DMS 273 (cell line): ENCODE results near the gene TWIST1.
A peak's percentile ranks its signal among the peaks of the same experiment; 100 is the strongest.

Experiments used
- DNase-seq: peaks from one replicate; lab custom pipeline; 2025; ENCODE audit not compliant: unreplicated experiment; lab: John Stamatoyannopoulos, UW

The TWIST1 gene

DNA sequence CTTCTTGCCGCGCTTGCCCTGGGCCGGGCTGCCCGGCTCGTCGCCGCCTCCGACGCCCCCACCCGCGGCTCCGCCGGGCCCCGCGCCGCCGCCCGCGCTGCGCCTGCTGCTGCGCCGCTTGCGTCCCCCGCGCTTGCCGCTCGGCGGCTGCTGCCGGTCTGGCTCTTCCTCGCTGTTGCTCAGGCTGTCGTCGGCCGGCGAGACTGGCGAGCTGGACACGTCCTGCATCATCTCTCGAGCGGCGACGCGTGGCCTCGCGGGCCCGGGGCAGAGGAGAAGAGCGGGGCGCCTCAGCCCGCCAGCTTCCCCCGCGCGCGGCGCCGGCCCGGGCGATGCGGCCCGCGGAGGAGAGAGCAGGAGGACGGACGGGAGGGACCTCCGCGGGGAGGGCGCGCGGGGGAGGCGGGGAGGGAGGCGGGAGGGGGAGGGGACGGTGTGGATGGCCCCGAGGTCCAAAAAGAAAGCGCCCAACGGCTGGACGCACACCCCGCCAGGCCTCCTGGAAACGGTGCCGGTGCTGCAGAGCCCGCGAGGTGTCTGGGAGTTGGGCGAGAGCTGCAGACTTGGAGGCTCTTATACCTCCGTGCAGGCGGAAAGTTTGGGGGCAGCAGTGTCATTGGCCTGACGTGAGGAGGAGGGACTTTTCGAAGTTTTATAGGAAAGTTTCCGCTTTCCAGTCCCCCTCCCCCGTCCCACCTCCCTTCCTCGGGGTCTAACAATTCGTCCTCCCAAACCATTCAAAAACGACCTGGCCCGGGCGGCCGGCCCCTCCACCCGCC lies at the start of gene TWIST1:
Gene TWIST1 (minus strand): TSS at position 546 of the 779 bp plus-strand sequence. CDS start 315 bp downstream, at position 231.
- peak; percentile 90 for DNase-seq

DNA sequence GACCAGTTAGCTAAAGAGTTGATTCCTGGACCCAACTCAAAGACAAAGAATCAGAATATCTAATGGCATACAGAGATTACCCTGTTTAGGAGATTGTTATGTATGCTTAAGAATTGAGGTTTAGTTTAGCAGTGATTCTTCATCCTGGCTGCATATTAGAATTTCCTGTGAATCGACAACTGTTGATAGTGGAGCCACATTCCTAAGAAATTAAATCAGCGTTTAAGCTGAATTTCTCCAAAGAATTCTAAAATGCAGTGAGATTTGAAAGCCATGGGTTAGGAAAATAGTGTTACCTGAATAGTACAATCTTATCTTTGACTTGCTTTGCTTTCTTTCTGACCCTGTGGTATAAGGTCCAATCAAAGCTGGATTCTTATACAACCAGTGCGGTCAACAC lies 44.2 kb upstream of the TWIST1 start:
- DNase-seq: no peak

DNA sequence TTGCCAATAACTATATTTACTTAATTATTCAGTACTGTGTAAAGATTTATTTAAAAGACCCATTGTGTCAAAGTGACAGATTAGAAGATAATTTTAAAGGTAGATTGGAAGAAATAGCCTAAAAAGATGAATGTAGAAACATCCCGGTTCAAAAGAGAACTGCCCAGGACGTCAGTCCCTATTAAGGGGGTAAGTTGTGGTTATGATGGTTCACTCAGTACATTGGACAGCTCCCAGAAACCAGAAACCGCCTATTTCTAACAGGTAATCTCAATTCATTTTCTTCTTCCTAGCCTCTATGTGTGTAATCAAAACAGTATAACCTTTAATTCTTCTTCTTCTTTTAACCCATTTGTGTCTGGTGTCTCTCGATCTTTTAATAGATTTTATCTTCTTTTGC lies 29.3 kb upstream of the TWIST1 start:
- DNase-seq: peak; percentile 42

DNA sequence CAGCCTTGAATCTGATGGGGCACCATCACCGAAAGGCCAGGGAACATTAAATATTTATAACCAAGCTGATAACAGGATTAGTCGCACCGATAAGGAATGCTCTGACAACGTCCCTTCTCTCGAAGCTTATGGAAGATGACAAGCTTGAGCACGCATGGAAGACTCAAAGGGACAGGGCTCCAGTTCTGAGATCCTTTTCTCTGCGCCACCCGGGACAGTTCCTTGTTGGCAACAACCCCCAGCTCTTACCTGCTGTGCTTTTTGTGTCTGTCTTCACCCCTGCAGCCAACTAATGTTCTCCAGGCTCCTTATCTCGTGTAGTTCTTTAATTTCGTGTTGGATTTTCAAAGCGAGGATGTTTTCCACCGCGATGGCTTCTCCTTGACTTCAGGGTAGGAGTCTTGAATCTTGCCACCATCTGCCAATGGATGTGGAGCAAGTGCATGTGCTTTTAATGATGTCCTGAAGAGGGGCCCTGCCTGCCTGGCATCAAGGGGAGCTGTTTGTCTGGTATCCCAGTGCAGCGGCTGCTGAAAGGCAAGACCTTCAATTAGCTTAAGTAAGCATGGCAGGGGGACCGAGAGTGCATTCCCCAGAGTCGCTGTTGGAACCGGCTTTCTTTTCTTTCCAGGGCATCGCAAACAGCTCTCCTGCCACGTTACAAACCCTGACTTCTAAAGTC lies 28.1 kb upstream of the TWIST1 start:
- peak; percentile 27 for DNase-seq

DNA sequence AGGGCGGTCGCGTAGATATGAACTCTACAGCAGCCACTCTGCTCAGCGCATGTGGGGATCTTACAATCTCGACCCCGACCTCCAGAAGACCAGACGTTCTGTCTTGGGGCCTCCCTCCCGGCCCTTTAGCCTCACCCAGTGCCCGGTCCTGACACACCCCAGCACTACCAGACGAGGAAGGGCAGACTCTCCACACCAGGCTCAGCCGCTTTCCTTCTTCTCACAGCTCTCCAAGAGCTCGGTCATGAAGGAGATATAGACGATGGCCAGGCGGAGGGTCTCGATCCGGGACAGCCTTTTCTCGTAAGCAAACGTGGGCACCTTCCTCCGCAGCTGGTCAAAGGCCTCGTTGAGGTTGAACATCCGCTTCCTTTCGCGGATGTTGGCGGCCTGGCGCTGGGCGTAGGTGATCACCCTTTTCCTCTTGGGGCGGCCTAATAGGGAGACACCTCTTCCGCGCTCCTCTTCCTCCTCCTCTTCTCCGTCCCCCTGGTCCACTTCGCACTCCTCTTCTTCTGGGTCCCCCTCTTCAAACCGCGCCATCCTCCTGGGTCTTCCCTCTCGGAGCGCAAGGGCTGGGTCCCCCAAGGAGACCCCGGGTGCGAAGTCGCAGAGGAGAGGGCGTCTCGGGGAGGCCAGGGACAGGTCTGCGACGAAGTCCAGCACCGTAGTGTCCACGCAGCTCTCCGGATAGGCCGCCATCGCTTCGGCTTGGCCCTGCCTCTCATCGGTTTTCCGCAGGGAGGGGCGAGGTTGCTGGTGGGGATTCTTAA lies 27.4 kb upstream of the TWIST1 start, which contains the start of gene FERD3L:
Gene FERD3L (minus strand): TSS at position 761 of the 773 bp plus-strand sequence. CDS start 59 bp downstream, at position 702.
- no peak for DNase-seq

DNA sequence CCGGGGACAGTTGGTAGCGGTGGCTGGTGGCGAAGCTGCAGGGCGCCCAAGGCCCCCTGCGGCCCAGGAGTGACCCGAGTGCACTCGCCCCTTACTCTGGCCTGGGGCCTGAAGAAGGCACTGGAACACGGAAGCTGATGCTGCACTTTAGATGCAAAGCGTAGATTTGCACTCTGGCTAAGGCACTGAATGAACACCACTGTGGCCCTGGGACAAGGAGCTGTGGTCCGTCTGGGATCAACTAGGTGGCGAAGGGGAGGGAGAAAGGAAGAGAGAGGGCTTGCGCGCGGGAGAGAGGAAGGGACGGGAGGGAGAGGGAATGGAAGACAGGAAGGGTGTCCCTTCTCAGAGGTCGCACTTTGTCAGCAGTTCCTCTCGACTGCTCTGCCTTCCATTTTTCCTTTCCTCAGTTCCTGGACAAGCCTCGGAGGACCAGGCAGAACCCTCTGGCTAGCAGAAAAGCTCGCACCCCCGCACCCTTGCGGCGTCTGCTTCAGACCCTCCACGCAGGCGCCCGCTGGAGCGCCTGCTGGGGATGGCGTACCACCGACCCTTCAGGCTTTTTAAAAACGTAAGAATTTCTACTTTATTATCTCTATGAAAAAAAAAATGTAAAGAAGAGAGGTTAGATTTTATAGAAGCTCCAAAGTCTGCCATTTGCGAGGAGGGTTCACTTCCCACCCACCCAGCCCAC lies 26.6 kb upstream of the TWIST1 start:
- DNase-seq: no peak

DNA sequence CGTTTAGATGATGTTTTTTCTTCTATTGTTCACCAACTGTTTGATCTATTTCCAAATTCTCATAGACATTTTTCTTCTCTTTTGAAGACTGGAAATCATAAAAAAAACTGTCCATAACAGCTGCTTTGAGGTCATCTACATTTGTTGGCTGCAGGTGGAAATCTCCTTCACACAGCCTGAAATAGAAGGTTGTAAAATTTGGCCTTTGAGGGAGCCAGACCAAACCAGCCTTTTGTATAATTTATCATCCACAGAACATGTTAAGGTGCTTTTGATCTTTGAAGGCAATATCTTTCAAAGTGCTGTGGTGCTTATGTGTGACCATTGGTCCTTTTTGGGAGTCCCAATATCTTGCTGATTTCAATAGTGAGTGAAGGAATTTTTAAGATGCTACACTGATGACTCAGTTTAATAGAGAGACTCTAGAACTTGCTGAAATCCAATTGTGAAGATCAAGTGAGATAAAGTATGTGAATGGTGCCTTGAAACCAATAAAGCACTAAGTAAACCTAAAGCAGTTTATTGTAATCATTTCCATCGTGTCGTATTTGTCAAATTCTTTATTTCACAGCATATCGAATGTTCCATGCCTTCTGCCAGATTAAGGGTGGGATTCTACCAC lies 22.4 kb upstream of the TWIST1 start:
- DNase-seq: no peak

DNA sequence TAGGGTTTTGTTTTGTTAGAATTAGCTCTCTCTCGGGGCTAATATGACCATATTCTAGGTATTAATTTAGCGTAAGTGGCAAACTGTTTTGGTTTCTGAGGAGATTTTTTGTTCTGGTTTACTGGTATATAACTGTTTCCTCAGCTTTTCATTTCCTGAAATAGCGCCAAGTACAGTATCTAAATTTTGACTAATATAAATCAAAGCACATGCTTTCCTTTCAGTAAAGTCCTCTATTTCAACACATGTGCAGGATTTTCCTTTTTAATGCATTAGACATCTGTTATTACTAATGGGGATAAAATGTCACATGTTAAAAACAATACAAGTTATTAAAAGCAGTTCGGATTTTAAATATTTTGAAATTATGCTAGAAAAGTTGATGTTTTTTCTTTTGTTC lies 16.4 kb upstream of the TWIST1 start:
- DNase-seq: no peak

DNA sequence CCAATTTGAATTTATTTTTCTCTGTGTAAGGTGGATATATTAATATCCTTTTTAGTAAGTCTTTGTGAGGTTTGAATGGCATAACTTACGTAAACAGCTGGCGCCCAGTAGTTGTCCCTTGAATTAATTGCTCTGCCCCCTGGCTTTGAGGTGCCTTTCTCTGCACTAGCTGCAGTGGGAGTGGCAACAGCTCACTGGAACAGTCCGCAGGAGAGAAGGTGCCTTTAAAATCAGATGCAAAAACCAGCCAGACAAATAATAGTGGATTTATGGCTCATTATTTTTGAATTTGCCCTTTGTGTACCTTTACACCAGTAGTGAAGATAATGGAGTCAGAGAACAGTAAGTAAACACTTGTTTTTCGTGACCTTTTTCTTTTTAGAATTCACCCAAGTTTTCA lies 16.0 kb upstream of the TWIST1 start:
- no peak for DNase-seq

DNA sequence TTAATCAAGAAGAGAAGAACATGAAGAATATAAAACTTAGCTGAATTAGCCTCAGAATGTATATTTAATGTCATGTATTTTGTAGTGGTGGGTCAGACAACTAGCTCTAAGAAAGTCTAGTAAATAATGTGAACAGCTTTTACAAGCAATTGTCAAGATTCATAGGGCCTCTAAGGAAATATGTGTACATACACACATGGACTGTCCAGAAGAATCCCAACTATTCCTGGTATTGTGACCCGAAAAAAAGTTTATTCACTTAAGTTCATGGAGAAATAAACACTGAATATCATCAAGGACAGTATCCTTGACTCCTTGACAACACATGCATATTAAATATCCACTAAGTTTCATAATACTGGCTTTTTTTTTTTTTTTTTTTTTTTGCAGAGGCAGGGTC lies 11.4 kb upstream of the TWIST1 start:
- DNase-seq: no peak

DNA sequence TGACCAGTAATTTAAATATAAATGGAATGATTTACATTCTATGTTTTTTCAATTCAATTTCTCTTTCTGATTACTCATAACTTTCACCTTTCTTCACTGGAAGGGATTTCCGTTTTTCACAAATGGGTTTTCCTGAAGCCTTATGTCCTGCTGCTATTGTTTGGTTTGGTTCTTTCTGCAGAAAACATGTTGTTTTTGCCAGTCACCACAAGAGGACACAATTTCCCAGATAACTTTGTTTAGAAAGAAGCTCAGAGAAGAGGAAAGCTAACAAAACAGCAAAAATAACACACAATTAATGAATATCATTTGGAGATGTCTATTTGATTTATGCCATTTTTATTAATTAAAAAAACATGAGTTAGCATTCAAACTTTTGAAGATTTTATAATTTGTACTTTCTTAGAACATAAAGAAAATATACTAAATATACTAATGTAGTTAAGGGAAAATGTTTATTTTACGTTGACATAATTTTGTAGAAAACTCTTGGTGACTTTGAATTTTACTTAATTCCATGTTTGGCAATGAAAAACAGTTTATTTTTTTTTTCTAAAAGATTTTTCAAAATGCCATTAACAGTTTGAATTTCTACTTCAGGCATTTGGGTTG lies 4.6 kb upstream of the TWIST1 start:
- peak; percentile 74 for DNase-seq

DNA sequence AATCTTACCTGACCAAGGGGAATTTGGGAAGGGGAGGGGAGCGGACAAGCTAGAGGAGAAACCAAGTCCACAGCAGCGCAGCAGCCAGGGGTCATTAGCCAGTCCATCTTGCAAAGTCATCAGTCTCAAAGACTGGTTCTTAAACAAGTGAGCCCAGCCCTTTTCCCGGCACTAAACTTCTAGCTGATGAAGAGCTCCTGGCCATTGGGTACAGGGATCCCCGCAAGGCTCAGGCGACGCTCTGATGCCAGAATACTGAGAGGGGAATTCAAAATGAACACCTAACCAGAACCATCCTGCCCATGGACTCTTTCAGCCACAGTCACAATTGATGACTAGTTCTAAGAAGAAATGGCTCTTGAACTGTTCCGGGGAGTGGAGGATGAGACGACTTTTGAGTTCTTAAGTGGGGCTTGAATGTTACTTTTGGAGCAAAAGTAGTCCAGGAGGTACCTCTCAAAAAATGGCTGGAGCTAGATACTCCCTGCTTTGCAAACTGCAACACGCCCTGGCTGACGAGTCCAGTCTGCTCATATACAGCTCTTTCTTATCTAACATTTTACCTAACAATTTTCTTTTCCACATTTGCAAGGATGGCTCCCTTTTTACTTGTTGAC lies 2.5 kb upstream of the TWIST1 start:
- peak; percentile 25 for DNase-seq

DNA sequence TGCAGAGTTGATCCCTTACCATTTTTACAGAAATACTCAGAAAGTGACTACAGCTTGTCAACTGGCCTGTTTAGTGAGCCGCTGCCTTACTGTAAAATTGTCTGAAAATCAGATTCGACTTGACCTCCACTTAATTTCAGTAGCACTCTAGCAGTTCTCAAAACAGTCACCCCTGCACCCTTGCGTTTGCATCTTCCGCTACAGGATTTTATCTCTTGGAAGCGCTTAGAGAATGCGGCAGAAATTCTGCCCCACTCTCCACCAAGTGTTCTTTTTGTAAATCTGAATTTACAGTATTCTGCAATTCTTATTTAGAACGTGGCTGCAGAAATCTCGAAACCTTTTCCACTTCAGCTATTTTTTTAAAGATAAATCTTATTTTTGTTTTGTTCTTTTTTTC lies 1.9 kb upstream of the TWIST1 start:
- peak; percentile 31 for DNase-seq

DNA sequence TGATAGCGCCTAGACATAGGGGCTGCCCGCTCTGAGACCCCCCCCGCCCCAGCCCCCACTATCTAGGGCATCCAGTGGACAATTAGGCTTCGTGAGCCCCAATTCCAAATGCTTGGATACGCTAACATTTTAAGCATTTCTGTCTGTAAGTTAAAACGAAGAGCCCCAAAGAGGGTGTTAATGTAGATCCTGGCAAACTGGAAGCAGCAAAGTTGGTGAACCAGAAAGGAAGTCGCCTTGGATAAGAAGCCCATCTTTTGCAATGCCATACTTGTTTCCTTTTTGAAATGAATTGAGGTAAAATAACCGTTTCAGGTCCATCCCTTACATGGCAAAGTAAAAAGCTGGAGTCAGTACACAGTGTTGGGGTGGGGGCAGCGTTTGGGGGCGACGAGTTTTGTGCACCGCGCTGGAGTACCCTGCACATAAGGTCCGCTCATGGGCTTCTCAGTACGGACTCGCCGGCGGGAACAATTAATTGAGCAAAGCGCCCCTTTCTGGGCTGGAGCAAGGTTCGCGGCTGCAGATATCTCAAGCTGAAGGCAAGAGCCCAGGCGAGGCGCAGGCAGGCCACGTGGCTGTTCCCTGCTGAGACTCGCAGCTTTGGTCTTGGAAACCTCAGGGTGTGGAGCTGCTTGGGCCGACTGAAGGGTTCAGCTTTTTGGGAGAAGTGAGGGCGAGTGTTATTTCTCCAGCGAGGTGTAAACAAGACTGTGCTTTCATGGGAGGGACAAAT lies 1.4 kb upstream of the TWIST1 start:
- peak; percentile 56 for DNase-seq

DNA sequence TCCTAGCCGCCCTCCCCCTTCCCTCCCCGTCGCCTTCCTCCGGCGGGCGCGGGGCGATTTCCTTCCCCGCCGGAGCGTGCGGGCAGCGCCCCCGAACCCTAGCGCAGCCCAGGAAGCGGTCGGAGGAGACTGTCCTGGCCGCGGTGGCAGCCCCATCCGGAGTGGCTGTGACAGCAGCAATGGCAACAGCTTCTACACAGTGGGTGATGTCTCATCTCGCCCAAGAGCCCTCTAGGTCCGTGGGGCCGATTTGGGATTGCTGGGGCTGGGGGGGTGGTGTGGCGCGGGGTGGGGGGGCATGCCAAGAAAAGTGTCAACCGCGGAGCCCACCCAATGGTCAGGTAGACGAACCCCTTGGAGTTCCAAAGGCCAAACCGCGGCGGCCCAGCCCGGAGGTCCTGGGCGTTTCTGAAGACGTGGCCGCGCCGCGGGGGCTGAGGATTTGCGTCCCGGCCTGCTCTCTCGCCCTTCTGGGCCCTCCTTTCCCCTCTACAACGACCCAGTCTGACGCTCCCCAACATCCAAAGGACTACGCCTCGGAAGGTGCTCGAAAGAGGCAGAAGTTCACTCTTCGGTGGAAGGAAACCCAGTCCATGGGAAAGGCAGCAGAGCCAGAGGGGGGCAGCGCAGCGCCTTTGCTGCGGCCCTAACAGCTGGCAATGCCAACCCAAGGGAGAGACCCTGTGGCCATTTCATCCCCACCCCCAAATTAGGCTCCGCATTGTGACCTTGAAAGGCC lies 603 bp upstream of the TWIST1 start:
- peak; percentile 86 for DNase-seq

DNA sequence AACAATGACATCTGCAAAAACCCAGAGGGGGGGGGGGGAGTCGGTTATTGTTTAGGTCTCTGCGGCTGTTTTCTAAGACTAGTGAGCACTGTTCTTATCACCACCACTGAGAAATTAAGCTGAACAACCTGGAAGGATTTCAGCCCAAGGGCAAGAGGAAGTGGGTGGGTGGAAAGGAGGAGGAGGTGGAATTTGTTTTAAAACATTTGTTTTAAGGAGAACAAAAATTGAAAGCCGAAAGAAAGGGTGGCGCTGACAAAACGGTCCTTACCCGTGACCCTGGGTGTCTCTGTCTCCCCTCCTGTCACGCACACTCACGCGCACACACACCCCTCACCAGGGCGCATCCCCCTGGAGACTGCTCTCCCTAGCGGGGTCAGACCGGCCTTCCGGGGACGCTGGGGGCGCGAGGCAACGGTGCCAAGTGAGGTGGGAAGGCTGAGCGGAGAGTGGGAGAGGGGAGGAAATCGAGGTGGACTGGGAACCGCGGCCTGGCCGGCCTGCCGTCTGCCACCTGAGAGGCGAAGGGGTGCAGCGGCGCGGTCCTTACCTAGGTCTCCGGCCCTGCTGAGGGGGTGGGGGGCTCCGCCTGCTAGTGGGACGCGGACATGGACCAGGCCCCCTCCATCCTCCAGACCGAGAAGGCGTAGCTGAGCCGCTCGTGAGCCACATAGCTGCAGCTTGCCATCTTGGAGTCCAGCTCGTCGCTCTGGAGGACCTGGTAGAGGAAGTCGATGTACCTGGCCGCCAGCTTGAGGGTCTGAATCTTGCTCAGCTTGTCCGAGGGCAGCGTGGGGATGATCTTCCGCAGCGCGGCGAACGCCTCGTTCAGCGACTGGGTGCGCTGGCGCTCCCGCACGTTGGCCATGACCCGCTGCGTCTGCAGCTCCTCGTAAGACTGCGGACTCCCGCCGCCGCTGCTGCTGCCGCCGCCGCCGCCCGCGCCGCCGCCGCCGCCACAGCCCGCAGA lies 1.0 kb downstream of the TWIST1 start:
- peak; percentile 77 for DNase-seq

DNA sequence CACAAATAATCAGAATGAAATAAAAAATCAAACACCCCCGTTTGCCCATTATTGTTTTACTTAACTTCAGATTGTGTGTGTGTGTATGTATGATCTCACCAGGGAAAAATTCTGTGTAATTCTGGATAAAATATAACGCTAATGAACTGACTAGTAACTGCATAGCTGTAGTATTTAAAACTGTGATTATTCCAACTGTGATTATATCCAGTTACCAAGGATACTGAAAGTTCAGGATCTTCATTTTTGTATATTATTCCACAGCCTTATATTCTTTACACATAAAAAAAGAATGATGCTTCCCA lies 2.9 kb downstream of the TWIST1 start:
- no peak for DNase-seq
